GM18873 (cell line): ENCODE results near the gene CAMKMT.

ENCODE experiments used
- ATAC-seq: cut with Tn5 transposase; IDR thresholded peaks from one replicate; pipeline ENCODE4 v1.9.1; 2021; ENCODE audit warnings: mild to moderate bottlenecking, moderate library complexity, moderate number of reproducible peaks; ENCODE audit not compliant: unreplicated experiment, low FRiP score

CAMKMT gene

GRCh38 chr2:44759823-44760222 is 398.1 kb downstream of the CAMKMT start:
- no peak for ATAC-seq

DNA sequence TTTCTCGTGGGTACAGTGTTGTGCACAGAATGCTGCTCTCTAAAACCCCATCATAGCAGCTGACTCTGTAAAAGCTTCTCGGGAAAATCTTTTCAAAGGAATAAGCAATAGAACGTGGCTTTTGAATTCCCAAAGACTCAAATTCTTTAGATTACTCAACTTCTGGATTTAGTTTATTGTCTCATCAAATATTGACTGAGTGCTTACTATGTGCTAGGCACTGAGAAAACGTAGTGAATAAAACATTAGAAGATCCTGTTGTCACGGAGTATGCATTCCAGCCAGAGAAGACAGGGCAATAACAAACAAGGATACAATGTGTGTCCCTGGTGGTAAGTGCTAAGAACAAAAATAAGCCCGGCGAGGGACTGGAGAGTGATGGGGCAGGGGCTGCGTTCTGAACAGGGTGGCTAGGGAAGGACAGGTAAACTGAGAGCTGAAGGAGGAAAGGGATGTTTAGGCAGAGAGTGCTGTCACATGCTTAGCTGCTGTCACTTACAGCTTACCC is 401.6 kb downstream of the CAMKMT start:
- ATAC-seq, result no peak

DNA sequence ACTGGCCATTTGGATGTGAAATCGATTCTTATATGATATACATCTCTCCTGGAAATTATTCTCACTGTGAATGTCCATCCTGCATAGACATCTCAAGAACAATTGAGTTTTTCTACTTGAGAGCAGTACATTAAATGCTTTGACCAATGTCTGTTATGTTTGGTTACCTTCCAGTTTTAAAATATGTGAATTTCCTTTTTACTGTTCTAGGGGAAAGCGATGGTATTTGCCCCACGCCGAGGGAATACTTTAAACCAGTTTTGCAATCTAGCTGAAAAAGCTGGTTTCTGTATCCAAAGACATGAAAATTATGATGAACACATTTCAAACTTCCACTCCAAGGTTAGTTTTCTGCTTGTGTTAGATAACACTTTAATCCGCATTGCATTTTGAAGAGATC is 404.5 kb downstream of the CAMKMT start:
- no peak for ATAC-seq

GRCh38 chr2:44766777-44767176 is 405.0 kb downstream of the CAMKMT start:
- ATAC-seq, result no peak

- no peak for ATAC-seq
These were observed 405.9 kb downstream of the CAMKMT start for GRCh38 chr2:44767691-44768090.

DNA sequence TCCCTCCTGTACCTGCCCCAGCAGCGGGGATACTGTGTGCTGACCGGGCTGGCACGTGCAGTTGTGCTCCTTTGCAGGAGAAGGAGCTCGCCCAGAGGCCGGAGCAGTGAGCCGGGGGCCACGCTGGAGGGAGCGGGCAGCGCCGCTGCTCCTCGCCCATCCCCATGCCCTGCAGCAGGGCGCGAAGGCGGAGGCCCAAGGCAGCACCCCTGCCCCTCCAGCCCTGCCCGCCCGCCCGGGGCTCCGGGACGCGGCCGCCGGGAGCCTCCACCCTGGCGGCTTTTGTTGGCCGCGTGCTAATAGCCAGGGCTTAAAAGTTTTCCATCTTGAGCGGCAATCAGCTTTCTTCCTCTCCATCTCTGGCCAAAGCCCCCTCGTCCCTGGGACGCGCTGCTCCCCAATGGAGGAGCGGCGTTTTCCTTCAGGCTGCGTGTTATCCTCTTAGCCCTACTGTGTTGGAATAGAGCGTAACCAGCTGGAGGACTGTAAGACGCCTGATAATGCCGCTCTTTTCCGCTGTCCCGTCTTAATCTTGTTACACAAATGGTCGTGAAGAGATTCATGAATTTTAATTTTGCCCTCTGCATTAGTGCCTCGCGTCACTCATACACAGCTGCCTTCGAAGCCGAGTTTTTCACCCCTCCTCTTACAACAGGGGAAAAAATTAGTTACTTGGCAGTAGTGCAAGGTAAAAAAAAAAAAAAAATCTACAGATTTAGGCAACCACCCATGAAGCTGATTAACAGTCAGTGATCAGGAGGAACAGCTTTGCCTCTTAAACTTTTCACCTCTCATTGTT is 406.9 kb downstream of the CAMKMT start:
- no peak for ATAC-seq

GRCh38 chr2:44769349-44770011 is 407.7 kb downstream of the CAMKMT start:
- ATAC-seq, result no peak

- ATAC-seq, result no peak
These were observed 408.8 kb downstream of the CAMKMT start for GRCh38 chr2:44770221-44771195.

- ATAC-seq, result no peak
These were observed 409.8 kb downstream of the CAMKMT start for GRCh38 chr2:44771522-44771921.

- ATAC-seq, result no peak
These were observed 410.4 kb downstream of the CAMKMT start for GRCh38 chr2:44772131-44772530.

DNA sequence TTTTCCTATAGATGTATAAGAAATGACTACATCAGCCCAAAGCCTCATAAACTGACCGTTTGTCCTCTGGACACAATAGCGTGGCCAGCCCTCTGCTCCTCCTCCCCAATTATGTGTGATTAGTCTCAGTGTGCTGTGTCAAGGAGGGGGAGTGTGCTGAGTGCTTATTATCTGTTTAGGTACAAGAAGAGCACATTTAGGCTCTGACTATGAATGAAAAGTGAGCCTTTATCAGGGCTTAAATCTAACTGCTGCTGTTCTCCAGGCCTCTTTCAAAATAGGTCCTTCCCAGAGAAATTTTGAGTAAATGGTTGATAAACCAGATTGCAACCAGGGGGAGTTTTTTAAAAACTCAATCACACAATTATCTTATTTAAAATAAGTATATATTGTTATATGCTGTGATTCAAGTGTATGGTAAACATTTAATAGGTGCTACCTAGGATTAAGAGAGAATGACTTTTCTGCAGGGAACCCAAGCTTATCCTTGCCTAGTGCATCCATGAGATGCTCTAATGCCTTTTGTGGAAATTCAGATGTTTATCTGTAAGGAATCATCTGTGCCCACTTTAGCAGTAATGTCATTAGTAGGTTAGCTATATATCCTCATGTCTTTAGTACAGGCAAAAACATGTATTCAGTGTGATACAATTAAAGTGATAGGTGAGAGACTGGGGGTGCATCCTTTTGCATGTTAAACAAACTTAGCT is 411.1 kb downstream of the CAMKMT start:
- no peak for ATAC-seq

DNA sequence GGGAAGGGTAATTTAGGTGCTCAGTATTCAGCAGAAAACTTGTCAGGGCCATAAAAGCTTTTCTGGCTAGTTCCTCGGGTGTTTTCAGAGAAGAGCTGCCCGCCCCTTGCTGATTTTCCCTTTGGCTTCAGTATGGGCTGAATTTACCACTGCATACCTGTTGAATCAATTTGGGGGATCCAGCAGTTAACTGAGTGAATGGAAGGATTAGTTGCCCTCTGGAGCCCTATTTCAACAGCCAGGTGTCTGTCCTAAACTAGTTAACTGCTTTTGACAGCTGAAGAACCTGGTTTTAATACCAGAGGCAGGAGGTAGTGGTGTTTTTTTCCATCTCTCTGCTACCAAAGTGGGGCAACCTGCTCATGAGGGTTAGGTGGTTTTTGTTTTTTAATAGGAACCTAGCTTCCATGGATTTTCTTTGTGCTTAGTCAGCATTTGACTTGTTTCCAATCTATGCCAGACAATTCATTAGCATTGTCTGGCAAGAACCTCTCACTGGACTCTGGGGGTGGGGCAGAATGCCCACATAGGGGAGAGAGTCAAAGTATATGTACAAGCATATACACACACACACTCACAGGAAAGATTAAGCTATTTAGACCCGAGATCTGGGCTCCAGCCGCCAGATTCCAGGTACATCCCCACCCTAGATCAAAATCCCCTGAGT is 413.2 kb downstream of the CAMKMT start:
- no peak for ATAC-seq

DNA sequence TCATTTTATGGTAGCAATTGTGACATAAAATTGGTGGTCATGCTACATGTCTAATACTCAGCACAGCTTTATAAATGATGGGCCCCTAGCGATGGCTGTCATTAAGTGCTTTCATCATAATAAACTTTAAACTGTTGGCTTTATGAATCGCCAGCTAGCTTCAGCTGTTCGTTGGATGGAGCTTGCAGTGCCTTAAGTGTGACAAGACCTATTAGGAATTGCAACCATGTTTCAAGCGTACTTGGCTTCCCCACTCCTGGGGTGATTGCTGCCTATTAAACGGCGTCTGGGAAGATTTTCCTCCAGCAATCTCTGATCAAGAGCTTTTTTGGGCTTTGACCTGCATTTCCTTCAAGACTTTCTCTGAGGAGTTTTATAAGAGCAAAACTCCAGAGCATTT is 415.3 kb downstream of the CAMKMT start:
- no peak for ATAC-seq

DNA sequence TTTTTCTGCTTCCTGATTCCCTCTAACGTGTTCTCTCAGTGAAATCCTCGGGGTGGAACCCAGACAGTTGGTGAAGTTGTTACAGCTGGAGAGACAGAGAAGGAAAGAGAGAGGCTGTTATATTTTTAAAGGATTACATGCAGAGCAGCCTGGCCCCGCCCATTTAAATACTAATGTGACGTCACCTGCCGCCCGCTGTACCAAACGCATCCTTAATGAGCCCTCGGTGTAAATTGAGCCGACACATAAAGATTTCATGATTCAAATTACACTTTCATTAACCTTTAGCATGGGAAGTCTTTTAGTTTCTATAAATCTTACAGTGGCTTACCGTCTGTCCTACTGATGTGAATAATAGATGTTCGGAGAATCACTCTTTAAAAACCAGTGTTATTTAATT is 415.8 kb downstream of the CAMKMT start:
- ATAC-seq, result no peak

DNA sequence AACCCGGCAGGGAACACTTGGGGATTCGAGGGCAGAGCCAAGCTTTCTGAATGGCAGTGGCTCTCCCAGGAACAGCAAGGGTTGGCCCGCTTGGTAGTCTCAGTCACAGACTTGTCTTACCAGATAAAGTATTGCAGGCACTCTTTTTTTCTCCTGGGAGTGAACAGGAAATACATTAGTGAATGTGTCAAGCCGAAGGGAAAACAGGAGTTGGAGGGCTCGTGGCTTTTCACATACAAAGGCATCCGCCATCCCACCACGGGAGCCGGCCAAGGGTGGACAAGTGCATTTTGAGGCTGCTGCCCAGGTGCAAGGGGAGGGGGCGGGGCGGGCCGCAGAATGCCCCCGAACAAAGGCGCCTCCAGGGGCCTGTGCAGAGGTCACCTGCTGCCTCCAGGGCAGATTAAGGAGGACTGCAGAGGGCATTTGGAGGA is 416.5 kb downstream of the CAMKMT start:
- peak; percentile 24 for ATAC-seq

DNA sequence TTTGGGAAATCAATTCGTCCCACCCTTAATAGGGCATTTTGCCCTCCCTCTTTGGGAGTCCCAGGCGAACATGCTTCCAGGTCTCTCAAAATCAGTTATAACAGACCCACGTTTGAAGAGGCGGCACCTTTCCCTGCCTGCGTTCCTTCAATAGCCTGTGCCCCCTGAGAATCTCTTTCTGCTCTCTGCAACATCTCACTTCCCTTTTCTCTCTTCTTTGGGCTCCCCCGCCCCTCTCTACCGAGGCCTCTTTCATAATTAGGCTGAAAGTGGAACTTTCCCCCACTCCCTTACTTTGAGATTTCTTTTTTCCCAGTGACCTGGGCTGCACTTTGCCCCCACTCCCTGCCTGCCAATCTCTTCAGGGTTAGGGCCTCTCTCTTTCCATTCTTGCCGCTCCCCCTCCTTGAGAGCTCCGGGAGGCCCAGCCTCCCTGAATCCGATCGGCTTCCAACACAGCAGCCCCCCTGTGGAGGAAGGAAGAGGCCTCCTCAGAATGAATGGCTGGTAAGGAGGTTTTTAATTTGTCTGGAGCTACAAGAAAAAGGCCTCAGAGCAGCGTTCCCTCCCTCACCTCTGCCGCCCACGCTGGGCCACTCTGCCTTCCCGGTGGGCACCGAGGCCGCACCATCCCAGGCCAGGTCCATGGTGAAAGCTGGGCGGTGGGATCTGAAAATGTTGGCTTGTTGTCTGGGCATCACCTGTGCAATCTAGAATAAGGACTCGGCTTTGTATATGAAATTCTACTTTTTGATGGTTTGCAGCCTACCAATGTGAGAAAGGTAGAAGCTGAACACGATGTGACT is 417.1 kb downstream of the CAMKMT start:
- ATAC-seq, result peak; percentile 93

GRCh38 chr2:44779793-44780192 is 418.0 kb downstream of the CAMKMT start:
- no peak for ATAC-seq

- ATAC-seq, result no peak
These were observed 418.7 kb downstream of the CAMKMT start for GRCh38 chr2:44780406-44780805.

GRCh38 chr2:44785433-44785832 is 423.7 kb downstream of the CAMKMT start:
- no peak for ATAC-seq
